Stimulated activated CD4-positive, alpha-beta T cell treated with anti-CD3 and anti-CD28 coated beads, Interleukin-4, amount 100 ng/mL, for 48 hours (primary cell): ENCODE data around the gene TMEM17.
"Not testable (repeated sequence)": the region's sequence is repeated elsewhere in the genome, so short reads cannot be mapped to it uniquely, and the experiment has no call there.

Experiments
- DNase-seq, 2 donors: peaks; one replicate each; pipeline ENCODE4 v3.0.0-alpha.2; 2020; ENCODE audit warnings: low read depth in 2 of 2

The TMEM17 gene, protein sequence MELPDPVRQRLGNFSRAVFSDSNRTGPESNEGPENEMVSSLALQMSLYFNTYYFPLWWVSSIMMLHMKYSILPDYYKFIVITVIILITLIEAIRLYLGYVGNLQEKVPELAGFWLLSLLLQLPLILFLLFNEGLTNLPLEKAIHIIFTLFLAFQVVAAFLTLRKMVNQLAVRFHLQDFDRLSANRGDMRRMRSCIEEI

DNA sequence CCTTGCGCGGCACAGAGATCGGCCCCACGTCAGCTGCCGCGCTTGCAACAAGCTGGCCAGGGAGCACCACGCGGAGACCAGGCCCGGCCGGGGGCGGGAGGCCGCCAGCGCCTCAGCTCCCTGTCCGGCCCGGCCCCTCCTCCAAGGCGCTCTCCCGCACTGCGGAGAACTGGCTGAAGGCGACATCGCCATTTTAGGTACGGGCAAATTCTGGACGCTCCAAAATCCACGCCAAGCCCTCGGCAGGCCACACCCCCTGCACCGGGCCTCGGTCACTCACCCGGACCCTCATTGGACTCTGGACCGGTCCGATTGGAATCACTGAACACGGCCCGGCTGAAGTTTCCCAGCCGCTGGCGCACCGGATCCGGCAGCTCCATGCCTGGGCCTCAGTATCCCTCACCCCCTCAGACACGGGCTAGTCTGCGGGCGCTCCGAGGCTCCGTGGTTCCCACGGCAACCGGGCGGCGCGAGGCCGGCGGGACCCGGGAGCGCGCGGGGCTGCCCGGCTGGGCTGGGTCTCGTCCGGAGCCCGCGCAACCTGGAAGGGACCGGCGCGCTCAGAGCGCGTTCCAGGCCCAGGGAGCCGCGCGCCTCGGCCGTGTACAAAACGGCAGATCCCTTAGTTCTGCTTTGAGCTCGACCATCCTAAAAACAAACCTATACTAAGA lies at the start of gene TMEM17:
TSS of gene TMEM17 (minus strand) at position 446 of the 671 bp plus-strand sequence. CDS start at position 380, 66 bp downstream.
- peak; percentile 42 to 49 for DNase-seq

DNA sequence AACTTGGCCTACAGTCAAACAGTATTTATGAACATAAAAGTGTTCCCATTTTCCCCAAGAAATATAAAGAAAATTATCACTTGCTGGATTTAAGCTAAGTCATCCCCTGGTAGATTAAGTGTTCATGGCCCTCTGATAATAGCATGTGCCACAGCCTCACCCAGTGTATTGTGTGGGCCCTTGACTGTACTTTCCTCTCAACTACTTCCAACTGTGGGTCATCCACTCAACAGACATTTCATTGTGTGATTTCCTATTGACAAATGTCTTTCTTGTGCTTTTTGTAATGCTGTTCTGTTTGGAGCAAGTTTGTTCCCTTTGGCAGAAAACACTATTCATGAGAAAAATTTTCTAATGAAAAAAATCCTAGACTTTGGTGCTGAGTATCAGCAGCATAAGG lies 48.4 kb upstream of the TMEM17 start:
- DNase-seq = no peak

DNA sequence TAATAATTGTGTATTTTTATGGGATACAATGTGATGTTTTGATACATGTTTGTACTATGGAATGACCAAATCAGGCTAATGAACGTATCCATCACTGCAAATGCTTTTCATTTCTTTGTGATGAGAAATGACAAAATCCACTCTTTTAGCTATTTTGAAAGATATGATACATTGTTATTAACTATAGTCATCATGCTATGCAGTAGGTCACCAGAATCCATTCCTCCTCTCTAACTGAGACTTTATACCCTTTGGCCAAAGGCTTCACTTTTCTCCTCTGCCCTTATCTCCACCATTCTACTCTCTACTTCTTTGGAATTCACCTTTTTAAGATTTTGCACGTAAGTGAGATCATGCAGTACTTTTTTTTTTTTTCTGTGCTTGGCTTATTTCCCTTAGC lies 44.5 kb upstream of the TMEM17 start:
- DNase-seq = no peak

DNA sequence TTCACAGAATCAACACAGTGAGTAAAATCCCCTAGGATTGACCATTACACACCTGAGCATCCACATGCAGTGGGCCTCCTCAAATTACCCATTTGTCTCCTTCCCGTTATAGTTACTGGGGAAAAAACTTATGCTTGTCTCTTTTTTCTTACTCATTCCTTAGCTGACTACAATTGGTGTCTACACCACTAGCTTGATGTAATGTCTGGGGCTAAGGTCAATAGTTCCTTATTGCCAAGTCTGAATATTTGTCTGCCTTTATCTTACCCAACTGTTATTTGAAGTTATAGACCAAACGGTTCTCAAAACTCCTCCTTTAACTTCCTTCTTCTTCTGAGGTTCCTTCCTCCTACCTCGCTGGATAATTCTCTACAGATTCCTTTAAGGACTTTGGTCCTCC lies 41.9 kb upstream of the TMEM17 start:
- DNase-seq = no peak

DNA sequence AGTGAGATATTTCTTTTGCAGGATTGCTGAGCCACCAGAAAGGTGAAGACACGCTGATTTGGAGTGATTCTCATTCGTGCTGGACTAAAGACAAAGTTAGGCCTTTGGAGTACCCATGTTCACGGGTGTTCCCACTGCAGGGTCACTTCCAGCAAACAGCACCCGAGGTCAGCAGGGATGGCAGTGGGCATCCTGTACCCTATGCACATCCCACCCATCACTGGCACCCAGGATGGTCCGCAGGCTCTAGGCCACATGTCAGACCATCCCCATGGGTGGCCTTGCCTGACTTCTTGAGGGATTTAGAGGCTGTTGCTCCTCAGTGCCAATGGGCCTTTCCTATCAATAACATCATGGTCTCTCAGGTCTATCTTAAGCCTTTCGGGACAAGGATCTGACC lies 39.3 kb upstream of the TMEM17 start:
- no peak for DNase-seq

DNA sequence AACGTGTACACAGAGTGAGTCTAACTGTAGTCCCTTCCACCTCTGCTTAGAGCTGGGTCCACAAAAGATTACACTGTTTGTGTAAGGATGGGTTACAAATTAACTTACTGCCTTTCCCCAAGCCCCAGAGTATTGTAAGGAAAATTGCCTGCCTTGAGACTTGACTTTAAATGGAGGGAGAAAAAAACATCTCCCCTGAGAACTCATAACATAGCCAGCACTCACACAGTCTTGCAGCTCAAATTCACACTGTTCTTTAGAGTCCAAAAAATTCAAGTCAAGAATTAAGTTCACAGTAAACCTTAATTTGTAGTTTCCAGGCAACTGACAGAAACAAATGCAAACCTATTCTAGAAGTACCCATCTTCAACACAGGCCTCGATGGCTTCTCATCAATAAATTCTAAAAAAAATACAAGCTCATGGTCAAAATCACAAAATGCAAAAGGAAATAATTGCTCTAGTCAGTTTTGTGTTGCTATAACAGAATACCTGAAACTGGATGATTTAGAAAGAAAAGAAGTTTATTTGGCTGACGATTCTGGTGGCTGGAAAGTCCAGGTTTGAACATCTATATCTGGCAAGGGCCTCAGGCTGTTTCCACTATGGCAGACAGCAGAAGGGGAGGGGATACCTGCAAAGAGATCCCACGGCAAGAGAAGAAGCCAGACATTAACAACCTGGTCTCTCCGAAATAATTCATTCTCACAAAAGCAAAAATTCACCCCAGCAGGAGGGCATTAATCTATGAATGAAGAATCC lies 34.6 kb upstream of the TMEM17 start:
- DNase-seq = no peak

DNA sequence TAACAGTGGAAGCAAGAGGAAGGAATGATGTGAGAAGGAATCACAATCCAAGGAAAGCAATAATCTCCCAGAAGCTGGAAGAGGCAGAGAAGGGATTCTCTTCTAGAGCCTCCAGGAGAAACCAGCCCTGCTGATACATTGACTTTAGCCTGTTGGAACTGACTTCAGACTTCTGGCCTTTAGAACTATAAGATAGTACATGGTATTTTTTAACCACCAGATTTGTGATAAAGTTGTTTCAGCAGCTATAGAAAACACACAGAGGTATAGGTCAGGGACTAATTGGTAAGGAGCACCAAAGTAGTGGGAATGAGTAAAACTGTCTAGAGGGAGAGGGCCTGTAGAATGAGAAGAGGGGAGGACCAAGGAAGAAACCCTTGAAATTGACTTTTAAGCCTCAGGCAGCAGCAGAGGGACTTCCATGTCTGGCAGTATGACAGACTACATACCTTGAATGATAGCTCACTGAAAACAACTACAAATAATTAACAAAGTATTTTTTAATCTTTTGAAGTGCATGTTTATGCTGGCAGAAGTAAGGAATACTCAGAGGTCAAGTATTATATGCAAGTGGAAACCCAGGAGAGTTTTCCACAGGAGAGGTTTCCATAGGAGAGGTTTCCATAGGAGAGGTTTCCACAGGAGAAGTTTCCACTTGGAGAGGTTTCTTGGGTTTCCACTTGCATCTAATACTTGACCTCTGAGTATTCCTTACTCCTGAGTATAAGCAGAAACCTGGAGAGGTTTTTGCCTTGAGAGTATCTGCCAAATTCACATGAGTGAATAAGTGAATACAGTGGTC lies 33.8 kb upstream of the TMEM17 start:
- DNase-seq = no peak

DNA sequence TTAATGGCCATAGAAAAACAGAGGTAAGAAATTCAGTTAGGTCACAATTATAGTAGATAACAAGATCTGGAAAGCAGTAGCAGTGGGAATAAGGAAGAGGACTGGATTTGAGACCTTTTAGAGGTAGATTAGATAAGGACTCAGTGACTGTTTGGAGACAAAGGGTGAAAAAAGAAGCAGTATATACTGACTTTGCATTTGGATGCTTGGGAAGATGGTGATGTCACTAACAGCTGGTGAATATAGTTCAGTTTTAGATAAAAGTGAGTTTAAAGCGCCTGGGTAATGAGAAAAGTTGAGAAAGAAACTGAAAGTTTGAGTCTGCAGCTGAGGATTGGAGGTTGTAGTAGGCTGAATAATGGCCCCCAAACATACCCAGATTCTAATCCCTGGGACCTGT lies 32.8 kb upstream of the TMEM17 start:
- DNase-seq = no peak

DNA sequence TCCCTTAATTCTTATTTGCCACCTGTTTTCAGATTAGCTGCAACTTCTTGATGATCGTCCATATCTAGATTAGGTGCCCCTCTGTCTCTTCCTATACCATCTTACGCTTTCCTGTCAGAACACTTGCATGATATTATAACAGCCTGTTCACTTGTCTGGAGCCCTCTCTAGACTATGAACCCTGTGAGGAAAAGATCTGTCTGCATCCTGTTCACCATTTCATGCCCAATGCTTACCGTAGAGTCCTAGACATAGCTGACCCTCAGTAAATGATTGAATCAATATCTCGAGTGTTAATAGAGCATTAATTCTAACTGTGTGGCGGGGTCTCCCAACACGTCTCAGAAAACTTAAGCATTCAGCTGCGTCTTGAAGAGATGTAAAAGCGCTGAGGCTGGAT lies 31.8 kb upstream of the TMEM17 start:
- no peak for DNase-seq

DNA sequence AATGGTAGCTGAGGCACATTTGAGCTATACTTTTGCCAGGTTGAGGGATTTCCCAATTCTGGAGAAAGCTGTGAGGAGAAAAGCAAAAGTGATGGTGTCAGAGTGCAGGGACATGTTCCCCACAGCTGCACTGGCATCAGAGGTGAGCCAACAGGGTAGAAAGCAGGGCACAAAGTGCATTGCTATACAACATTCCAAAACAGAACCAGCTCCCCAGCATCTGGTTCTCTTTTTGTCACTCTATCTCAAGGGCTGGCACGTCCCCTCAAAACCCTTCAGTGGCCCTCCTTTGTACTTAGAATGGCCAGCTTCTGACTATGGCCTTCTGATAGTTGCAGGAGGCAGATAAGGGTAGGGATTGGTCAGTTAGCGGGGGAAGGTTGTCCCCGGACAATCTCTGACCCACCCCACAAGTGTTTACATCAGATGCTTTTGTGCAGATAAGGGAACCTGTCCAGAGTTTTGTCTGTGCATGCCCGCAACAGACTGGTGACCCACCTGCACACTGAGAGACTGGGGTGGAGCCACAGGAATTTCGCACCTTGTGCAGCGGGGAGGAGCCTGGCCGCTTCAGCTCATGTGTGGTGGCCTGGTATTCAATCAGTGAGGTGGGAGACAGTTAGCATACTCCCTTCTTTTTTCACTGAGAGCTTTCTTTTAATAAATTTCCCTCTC lies 31.0 kb upstream of the TMEM17 start:
- no peak for DNase-seq

DNA sequence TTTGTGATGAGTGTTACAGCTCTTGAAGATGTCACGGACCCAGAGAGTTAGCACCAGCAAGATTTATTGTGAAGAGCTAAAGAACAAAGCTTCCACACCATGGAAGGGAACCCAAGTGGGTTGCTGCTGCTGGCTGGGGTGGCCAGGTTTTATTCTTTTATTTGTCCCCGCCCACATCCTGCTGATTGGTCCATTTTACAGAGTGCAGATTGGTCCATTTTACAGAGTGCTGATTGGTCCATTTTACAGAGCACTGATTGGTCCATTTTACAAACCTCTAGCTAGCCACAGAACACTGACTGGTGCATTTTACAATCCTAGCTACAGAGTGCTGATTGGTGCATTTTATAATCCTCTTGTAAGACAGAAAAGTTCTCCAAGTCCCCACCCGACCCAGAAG lies 29.5 kb upstream of the TMEM17 start:
- not testable (repeated sequence) for DNase-seq

DNA sequence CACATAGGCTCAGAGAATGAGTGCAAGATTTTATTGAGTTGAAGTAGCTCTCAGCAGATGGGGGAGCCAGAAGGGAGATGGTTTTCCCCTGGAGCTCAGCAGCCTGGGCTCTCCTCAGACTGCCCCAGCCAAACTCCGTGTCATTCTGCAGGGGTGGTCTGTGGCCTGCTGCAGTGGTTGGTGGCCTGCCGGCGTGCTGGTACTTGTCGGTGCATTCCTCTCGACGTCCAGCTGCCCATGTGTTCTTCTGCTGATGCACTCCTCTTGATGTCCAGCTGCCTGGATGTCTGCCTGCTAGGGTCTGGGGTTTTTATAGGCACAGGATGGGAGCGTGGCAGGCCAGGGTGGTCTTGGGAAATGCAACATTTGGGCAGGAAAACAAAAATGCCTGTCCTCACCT lies 25.6 kb upstream of the TMEM17 start:
- DNase-seq = no peak

DNA sequence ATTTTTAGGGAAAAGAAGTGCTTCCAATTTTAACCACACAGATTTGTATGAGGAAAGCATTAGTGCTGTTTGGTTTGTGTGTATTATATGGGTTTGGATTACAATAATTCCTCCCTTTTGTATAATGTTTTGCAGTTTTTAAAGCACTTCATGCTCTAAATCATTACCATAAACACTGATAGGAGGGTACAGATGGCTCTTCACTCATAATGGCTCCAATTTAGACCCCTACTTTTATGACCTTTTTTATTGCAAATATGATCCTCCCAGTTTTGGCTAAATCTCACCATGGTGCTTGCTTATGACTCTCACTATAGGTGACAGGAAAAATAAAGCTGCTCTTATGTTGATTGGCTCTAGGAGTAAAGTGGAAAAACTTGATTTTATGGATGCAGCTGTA lies 23.8 kb upstream of the TMEM17 start:
- no peak for DNase-seq

DNA sequence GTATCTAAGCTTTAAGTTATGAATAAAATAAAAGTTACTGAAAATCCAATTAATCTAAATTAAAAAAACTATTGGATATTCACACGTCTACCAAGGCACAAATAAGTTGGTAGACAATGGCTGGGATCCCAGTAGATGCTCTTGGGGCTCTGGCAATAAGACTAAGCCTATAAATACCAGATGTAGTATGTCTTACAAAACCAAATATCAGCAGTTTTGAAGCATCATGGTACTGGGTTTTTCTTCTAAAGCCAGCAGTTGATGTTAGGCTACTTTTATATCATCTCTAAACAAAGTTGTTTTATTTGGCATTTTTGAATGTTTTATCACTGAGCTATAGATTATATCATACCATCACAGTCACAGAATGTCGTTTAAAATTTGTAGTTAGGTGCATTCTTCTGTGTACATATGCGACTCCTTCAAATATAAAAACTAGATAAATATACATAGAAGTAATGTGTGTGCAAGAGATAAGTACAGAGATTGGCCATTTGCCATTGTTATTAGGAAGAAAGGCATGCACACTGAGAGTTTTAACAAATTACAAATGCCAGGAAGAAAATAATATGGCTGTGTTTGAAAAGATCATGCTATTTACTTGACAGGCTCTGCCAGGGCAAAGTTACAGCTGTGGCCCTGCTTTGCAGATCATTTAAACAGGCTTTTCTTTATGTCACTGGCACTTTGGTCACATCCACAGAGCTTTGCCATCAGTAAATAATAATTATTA lies 21.6 kb upstream of the TMEM17 start:
- no peak for DNase-seq

DNA sequence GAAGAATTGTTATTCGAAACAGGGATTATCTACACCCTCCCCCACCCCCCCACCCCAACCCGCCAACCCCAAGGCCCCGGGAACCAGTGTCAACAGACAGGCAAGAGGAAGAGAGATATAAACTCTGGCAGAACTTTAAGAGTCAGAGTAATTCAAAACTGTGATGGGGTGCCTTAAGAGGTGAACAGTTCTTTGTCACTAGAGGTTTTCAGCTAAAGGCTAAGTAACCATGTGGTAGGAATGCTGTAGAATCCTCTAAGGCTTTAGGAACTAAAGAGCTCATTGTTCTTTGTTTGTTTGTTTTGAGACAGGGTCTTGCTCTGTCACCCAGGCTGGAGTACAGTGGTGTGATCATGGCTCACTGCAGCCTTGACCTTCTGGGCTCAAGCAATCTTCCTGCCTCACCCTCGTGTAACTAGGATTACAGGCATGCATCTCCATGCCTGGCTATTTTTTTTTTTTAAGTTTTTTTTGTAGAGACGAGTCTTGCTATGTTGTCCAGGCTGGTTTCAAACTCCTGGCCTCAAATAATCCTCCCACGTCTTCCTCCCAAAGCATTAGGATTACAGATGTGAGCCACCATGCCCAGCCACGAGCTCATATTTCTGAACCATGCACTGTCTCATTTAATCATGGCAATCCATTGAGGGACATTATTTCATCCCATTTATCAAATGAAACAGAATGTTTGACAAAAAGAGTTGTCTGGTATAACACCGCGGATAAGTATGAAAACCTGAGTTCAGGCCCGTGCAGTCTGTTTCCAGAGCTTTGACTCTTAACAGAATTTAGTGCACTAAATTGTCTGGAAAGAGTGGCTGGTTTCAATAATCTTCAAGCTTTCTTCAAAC lies 20.8 kb upstream of the TMEM17 start:
- no peak for DNase-seq

DNA sequence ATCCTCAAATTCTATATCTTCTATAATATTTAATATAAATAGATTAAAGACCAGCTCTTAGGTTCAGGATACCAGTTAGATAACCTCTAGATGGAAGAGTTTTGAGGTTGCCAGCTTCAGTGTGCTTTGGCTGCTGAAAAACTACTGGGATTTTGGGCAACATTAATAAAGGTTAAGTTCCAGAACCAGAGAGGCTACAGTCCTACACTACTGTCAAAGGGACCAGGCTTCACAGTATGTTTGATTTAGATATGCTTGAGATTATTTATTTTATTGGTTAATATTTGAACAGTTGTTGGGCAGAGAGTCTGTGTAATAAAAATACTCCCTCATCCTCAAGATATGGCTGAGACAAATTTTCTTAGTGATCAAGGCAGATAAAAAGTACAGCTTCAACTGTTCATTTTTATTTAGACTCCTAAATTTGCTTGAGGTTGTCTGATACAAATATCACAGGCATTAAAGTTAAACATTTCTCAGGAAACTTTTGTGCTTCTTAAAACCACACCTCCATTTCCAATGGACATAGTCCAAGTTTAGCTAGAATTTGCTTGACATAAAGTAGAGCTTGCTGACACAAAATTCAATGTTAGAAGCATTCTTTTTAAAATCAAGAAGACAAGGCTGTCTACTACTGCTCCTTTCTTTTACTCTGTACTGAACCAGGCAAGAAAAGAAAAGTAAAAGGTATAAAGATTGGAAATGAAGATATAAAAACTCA lies 19.7 kb upstream of the TMEM17 start:
- no peak for DNase-seq

DNA sequence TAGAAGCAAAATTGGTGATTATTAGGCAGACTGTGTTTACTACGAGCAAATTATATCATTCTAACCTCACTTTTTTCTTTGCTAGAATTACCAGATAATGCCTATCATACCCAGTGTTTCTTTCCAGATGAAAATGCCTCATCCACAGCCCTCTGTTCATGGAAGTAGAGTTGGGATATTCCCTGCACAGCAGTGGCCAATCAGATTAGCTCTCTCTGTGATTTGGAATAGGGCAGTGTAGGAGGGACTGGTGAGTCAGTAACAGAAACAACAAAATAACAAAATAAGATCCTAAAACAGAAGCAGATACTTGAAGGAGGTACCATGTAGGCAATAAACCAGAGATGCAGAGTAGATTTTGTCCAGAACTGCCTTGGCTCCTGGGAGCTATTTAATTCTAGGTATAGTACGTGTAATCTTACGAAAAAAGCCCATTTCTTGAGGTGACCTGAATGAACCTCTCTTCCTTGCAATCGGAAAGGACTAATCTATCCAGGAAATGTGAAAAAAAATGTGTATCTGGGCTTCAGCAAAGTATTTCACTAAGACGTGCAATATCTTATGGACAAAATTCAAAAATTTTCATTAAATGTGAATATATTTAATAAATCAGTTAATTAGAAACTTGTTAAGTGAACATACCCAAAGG lies 18.4 kb upstream of the TMEM17 start:
- no peak for DNase-seq

DNA sequence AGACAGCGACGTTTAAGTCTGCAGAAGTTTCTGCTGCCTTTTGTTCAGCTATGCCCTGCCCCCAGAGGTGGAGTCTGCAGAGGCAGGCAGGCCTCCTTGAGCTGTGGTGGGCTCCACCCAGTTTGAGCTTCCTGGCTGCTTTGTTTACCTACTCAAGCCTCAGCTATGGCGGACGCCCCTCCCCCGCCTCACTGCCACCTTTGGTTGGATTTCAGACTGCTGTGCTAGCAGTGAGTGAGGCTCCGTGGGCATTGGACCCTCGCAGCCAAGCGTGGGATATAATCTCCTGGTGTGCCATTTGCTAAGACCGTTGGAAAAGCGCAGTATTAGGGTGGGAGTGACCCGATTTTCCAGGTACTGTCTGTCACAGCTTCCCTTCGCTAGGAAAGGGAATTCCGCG lies 15.1 kb upstream of the TMEM17 start:
- DNase-seq = not testable (repeated sequence)

DNA sequence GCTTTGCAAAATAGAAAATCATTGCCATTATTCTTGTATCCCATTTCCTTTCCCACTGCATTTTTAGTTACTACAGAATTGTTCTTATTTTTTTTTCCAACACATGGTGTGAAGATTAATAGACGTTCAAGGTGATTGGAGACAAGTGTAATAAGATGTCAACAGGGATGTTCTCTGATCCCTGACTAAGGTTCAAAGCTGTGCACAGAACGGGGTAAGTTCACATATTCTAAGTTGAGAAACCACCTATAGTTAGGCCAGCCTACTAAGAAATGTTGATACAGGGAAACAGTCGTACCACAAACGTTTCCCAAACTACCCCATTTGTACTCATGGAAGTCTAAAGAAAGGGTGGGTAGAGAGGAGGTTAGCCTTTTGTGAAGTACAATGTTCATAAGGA lies 6.4 kb upstream of the TMEM17 start:
- no peak for DNase-seq
